HG02610 (cell line): ENCODE measurements around the gene ABLIM1.

Source experiments
- ATAC-seq: cut with Tn5 transposase; IDR thresholded peaks from one replicate; pipeline ENCODE4 v1.9.1; 2021; ENCODE audit warnings: mild to moderate bottlenecking, moderate library complexity; ENCODE audit not compliant: unreplicated experiment

ABLIM1 gene

GRCh38 chr10:114593816-114594468, 64.1 kb downstream of the ABLIM1 start:
- ATAC-seq: no peak

- no peak for ATAC-seq
Observed at GRCh38 chr10:114593240-114593792, 64.8 kb downstream of the ABLIM1 start.

GRCh38 chr10:114590993-114591392, 67.1 kb downstream of the ABLIM1 start:
- no peak for ATAC-seq

- no peak for ATAC-seq
Observed at GRCh38 chr10:114584419-114584818, 73.7 kb downstream of the ABLIM1 start.

GRCh38 chr10:114581071-114581470, 77.0 kb downstream of the ABLIM1 start:
- ATAC-seq: no peak

- ATAC-seq: no peak
Observed at GRCh38 chr10:114577133-114577532, 80.9 kb downstream of the ABLIM1 start.

- ATAC-seq: no peak
Observed at GRCh38 chr10:114576716-114577115, 81.4 kb downstream of the ABLIM1 start.

GRCh38 chr10:114576132-114576487, 82.0 kb downstream of the ABLIM1 start:
- no peak for ATAC-seq

- no peak for ATAC-seq
Observed at GRCh38 chr10:114575417-114576131, 82.5 kb downstream of the ABLIM1 start.

- no peak for ATAC-seq
Observed at GRCh38 chr10:114573330-114574045, 84.6 kb downstream of the ABLIM1 start.

GRCh38 chr10:114571316-114571999, 86.6 kb downstream of the ABLIM1 start:
- ATAC-seq: no peak

GRCh38 chr10:114566064-114566463, 92.0 kb downstream of the ABLIM1 start:
- no peak for ATAC-seq

GRCh38 chr10:114565066-114565465, 93.0 kb downstream of the ABLIM1 start:
- no peak for ATAC-seq

- no peak for ATAC-seq
Observed at GRCh38 chr10:114561008-114561523, 97.0 kb downstream of the ABLIM1 start.

- ATAC-seq: no peak
Observed at GRCh38 chr10:114560144-114560543, 97.9 kb downstream of the ABLIM1 start.

- no peak for ATAC-seq
Observed at GRCh38 chr10:114559636-114560035, 98.4 kb downstream of the ABLIM1 start.

GRCh38 chr10:114557854-114558253, 100.2 kb downstream of the ABLIM1 start:
- no peak for ATAC-seq

GRCh38 chr10:114556236-114557122, 101.6 kb downstream of the ABLIM1 start:
- no peak for ATAC-seq

- ATAC-seq: no peak
Observed at GRCh38 chr10:114553436-114553835, 104.6 kb downstream of the ABLIM1 start.

GRCh38 chr10:114552050-114552449, 106.0 kb downstream of the ABLIM1 start:
- ATAC-seq: no peak
